ENCODE measurements around the gene TOM1. TPM values are rescaled to one million over a fixed set of nuclear protein-coding genes. Genes with fewer than 3 reads are reported as not detected.

TOM1 gene
- total RNA-seq, result 53.2 and 54.2 TPM in 2 replicates
- 14.2 TPM for total RNA-seq (2013)
- polyA plus RNA-seq, result 25.3 and 29.8 TPM in 2 replicates
- polyA minus RNA-seq, result 62.3 and 145 TPM in 2 replicates

DNA sequence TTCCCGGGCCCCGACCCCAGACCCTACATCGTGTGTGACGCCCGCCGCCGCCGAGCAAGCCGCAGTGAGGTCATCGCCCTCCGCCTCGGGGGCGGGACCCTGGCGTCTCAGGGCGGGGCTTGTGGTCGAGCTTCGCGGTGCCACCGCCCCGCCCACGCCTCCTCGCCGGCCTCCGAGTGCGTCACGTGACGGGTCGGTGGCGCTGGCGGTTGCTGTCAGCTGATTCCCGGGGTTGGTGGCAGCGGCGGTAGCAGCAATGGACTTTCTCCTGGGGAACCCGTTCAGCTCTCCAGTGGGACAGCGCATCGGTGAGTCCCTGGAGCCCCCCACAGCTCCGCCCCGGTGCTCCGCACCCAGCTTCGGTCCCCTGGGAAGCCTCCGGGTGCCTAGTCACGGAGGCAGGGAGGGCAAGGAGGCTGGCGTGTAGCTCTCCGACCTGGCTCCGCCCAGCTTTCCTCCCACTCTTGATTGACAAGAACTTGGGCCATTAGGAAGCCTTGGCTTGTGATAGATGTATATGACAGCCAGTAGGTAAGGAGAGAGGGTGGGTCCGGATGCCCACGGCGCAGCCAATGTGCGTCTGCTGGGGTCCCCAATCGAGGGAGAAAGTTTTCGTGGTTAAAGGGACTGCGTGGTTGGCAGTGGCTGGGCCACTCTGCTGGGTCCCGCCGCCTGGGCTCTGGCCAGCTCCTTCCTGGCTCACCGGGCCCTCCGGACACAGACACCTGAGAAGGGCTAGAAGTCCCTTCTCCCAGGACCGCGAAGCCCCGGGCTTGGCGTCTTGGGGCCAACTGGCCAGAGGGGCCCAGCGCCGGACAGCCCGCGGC, at the start of gene TOM1:
Gene TOM1 (plus strand): TSS at position 222 of the 827 bp plus-strand sequence. CDS start 35 bp downstream, at position 257.
- intact Hi-C loops (cut with micrococcal nuclease), result loop anchor here (1.0 to 5.0 kb wide), 5 partner anchors 43 to 1752 kb away; partner anchors contain the start of genes HMGXB4, IFT27 and KCTD17
- Histone ChIP-seq H3K4me1 (ENCODE audit: control insufficient read depth in 2 of 2, insufficient read depth in 2 of 2, low read length in 2 of 2) (peaks cover 5 to 22% of the 10 kb centered on the region in 2 donors), H2AFZ (ENCODE audit: insufficient read depth, low read depth, low read length, poor library complexity, severe bottlenecking) (peak within 1 kb of the TSS; percentile 74), H3K9ac (ENCODE audit: low read length) (peak within 1 kb of the TSS; percentile 96), H3K4me2 (replicated peaks; ENCODE audit: low read depth, low read length, poor library complexity, severe bottlenecking) (peak within 1 kb of the TSS; percentile 96), H3K79me2 (ENCODE audit: control insufficient read depth, insufficient read depth, low read length) (peaks cover 42% of the 10 kb centered on the region), H3K36me3 (replicated peaks in 1 of 2; ENCODE audit: control extremely low read depth in 1 of 2, control insufficient read depth in 1 of 2, extremely low read depth in 1 of 2, insufficient read depth in 2 of 2, low read length in 1 of 2) (peaks cover 2 to 3% of the 10 kb centered on the region in 2 experiments), H4K20me1 (ENCODE audit: control insufficient read depth, insufficient read depth, low read length, poor library complexity, severe bottlenecking) (peaks cover 4% of the 10 kb centered on the region), H3K4me3 (ENCODE audit: control extremely low read depth in 1 of 5, extremely low read depth in 1 of 5, insufficient read depth in 1 of 5, low read depth in 2 of 5, low read length in 4 of 5) (peak within 1 kb of the TSS; percentile 61 to 94 (median 73)), H3K27me3 (replicated peaks in 1 of 4; ENCODE audit: control extremely low read depth in 1 of 4, control insufficient read depth in 3 of 4, insufficient read depth in 4 of 4, low read length in 3 of 4) (no peaks in the 10 kb centered on the region), H3K27ac (ENCODE audit: low read length in 2 of 2) (peak within 1 kb of the TSS; percentile 96 to 97), H3K9me3 (ENCODE audit: control extremely low read depth in 1 of 3, control insufficient read depth in 2 of 3, insufficient read depth in 1 of 3, low read length in 2 of 3) (no peaks in the 10 kb centered on the region)
- Mint-ChIP-seq H3K27me3 (no peaks in the 10 kb centered on the region), H3K4me3 (peak within 1 kb of the TSS; percentile 93), H3K4me1 (peaks cover 26% of the 10 kb centered on the region), H3K9me3 (ENCODE audit: insufficient read depth) (no peaks in the 10 kb centered on the region), H3K27ac (peak within 1 kb of the TSS; percentile 98)
- TF ChIP-seq, protein P1, sequence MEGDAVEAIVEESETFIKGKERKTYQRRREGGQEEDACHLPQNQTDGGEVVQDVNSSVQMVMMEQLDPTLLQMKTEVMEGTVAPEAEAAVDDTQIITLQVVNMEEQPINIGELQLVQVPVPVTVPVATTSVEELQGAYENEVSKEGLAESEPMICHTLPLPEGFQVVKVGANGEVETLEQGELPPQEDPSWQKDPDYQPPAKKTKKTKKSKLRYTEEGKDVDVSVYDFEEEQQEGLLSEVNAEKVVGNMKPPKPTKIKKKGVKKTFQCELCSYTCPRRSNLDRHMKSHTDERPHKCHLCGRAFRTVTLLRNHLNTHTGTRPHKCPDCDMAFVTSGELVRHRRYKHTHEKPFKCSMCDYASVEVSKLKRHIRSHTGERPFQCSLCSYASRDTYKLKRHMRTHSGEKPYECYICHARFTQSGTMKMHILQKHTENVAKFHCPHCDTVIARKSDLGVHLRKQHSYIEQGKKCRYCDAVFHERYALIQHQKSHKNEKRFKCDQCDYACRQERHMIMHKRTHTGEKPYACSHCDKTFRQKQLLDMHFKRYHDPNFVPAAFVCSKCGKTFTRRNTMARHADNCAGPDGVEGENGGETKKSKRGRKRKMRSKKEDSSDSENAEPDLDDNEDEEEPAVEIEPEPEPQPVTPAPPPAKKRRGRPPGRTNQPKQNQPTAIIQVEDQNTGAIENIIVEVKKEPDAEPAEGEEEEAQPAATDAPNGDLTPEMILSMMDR (IDR thresholded peaks at IDR 0.05), result no peak
- TF ChIP-seq EZH2 (IDR thresholded peaks at IDR 0.05; ENCODE audit: borderline replicate concordance, insufficient read depth, low read depth, low read length, poor library complexity, severe bottlenecking), result no peak
- DNase-seq, result peak; percentile 100
- POLR2A ChIA-PET, result interaction anchor here (0.6 to 1.8 kb wide), 7 partner anchors 14 to 1230 kb away, joined by 3 to 20 read pairs (median 5); partner anchors contain the start of gene HMGXB4
- peak; percentile 90 for ATAC-seq (ENCODE audit: low read depth)
- CTCF ChIA-PET, result interaction anchor here (0.8 to 1.8 kb wide), 7 partner anchors 13 to 348 kb away, joined by 3 to 13 read pairs (median 4); partner anchors contain the start of genes APOL6 and HMGXB4
- WGBS (ENCODE audit: insufficient coverage), result under 1% methylated on average over 64 of the region's 64 CpGs

DNA sequence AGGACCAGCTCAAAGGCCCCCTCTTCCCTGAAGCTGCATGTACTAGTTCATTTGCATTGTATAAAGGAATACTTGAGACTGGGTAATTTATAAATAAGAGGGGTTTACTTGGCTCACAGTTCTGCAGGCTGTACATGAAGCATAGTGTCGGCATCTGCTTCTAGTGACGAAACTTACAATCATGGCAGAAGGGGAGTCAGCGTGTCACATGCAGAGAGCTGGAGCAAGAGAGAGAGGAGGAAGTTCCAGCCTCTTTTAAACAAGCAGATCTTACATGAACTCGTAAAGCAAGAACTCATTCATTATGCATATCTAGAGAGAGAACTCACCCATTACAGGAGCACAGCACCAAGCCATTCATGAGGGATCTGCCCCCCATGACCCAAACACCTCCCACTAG, 49.5 kb upstream of the TOM1 start:
- no peak overlapping the region for H3K27ac Mint-ChIP-seq
- H3K9ac ChIP-seq (ENCODE audit: low read length), result no peak overlapping the region
- ChIA-PET POLR2A (no interaction called here), CTCF (no interaction called here)
- WGBS (ENCODE audit: insufficient coverage), result 57% methylated on average over 1 of the region's 4 CpGs
- ATAC-seq (ENCODE audit: low read depth), result no peak
- no peak overlapping the region for H3K4me2 ChIP-seq (replicated peaks; ENCODE audit: low read depth, low read length, poor library complexity, severe bottlenecking)
- DNase-seq, result no peak
- H3K9me3 ChIP-seq (ENCODE audit: control extremely low read depth in 1 of 3, control insufficient read depth in 2 of 3, insufficient read depth in 1 of 3, low read length in 2 of 3), result no peaks in the 10 kb centered on the region
- H3K4me1 Mint-ChIP-seq, result no peaks in the 10 kb centered on the region
- H3K27me3 Mint-ChIP-seq, result peaks cover 8% of the 10 kb centered on the region
- H2AFZ ChIP-seq (ENCODE audit: insufficient read depth, low read depth, low read length, poor library complexity, severe bottlenecking), result no peak overlapping the region
- no peak overlapping the region for H3K4me3 ChIP-seq (ENCODE audit: control extremely low read depth in 1 of 5, extremely low read depth in 1 of 5, insufficient read depth in 1 of 5, low read depth in 2 of 5, low read length in 4 of 5)
- intact Hi-C loops (cut with micrococcal nuclease), result no loop called here
- no peaks in the 10 kb centered on the region for H3K79me2 ChIP-seq (ENCODE audit: control insufficient read depth, insufficient read depth, low read length)
- H4K20me1 ChIP-seq (ENCODE audit: control insufficient read depth, insufficient read depth, low read length, poor library complexity, severe bottlenecking), result no peaks in the 10 kb centered on the region
- no peak overlapping the region for H3K4me3 Mint-ChIP-seq
- no peaks in the 10 kb centered on the region for H3K4me1 ChIP-seq (ENCODE audit: control insufficient read depth in 2 of 2, insufficient read depth in 2 of 2, low read length in 2 of 2)
- TF ChIP-seq, protein P1 (IDR thresholded peaks at IDR 0.05), result no peak
- no peak for TF ChIP-seq EZH2 (IDR thresholded peaks at IDR 0.05; ENCODE audit: borderline replicate concordance, insufficient read depth, low read depth, low read length, poor library complexity, severe bottlenecking)
- H3K27me3 ChIP-seq (replicated peaks in 1 of 4; ENCODE audit: control extremely low read depth in 1 of 4, control insufficient read depth in 3 of 4, insufficient read depth in 4 of 4, low read length in 3 of 4), result peaks cover 0 to 5% (median 0%) of the 10 kb centered on the region in 4 experiments
- no peak overlapping the region for H3K27ac ChIP-seq (ENCODE audit: low read length in 2 of 2)
- H3K9me3 Mint-ChIP-seq (ENCODE audit: insufficient read depth), result no peaks in the 10 kb centered on the region
- H3K36me3 ChIP-seq (replicated peaks in 1 of 2; ENCODE audit: control extremely low read depth in 1 of 2, control insufficient read depth in 1 of 2, extremely low read depth in 1 of 2, insufficient read depth in 2 of 2, low read length in 1 of 2), result no peaks in the 10 kb centered on the region

All from B cell (primary cell).